ENCODE results near the gene TYSND1. TPM values are rescaled to one million over a fixed set of nuclear protein-coding genes. Genes with fewer than 3 reads are reported as not detected.
"Not testable (repeated sequence)": the region's sequence is repeated elsewhere in the genome, so short reads cannot be mapped to it uniquely, and the experiment has no call there.

TYSND1 gene
- total and polyA plus RNA-seq, 7 donors: 2.4 to 7.5 (median 4.1) TPM

DNA sequence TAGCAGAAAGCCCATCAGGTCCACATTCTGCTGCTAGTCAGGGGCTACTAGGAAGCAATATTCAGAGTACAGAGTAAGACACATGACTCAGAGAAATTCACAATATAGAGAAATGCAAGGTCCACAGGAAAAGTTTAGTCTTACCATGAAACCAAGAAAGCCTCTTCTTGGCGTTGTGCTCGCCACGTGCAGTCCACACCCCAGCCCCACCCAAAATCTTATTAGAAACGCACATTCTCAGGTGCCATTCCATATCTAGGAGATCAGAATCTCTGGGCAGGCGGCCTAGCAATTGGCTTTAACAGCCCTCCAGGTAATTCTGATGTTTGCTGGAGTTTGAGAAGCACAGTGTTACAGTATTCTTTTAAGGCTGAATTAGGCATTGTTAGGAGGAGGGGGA is 39.6 kb upstream of the TYSND1 start:
- no peak overlapping the region for H3K4me3 ChIP-seq
- TF ChIP-seq, protein P1, sequence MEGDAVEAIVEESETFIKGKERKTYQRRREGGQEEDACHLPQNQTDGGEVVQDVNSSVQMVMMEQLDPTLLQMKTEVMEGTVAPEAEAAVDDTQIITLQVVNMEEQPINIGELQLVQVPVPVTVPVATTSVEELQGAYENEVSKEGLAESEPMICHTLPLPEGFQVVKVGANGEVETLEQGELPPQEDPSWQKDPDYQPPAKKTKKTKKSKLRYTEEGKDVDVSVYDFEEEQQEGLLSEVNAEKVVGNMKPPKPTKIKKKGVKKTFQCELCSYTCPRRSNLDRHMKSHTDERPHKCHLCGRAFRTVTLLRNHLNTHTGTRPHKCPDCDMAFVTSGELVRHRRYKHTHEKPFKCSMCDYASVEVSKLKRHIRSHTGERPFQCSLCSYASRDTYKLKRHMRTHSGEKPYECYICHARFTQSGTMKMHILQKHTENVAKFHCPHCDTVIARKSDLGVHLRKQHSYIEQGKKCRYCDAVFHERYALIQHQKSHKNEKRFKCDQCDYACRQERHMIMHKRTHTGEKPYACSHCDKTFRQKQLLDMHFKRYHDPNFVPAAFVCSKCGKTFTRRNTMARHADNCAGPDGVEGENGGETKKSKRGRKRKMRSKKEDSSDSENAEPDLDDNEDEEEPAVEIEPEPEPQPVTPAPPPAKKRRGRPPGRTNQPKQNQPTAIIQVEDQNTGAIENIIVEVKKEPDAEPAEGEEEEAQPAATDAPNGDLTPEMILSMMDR (IDR thresholded peaks at IDR 0.05): no peak
- no peaks in the 10 kb centered on the region for H3K36me3 ChIP-seq (ENCODE audit: insufficient read depth in 1 of 2, low read depth in 1 of 2)
- intact Hi-C loops (cut with DNase I): no loop called here
- H3K27ac ChIP-seq: no peak overlapping the region
- DNase-seq (no peak), ATAC-seq (no peak)
- H3K4me1 ChIP-seq: no peaks in the 10 kb centered on the region
- no peaks in the 10 kb centered on the region for H3K27me3 ChIP-seq (ENCODE audit: insufficient read depth in 3 of 3, low read length in 2 of 3)
- no peaks in the 10 kb centered on the region for H3K9me3 ChIP-seq
- WGBS, 3 donors: 69 to 81% (median 75%) methylated on average over 5 of the region's 5 CpGs

- H3K27me3 ChIP-seq (ENCODE audit: insufficient read depth in 3 of 3, low read length in 2 of 3): no peaks in the 10 kb centered on the region
- TF ChIP-seq, protein P1 (IDR thresholded peaks at IDR 0.05): no peak
- H3K9me3 ChIP-seq: no peaks in the 10 kb centered on the region
- no peaks in the 10 kb centered on the region for H3K4me1 ChIP-seq
- intact Hi-C loops (cut with DNase I): no loop called here
- no peak for ATAC-seq
- H3K36me3 ChIP-seq (ENCODE audit: insufficient read depth in 1 of 2, low read depth in 1 of 2): no peaks in the 10 kb centered on the region
- DNase-seq: no peak
- no peak overlapping the region for H3K4me3 ChIP-seq
- 73 to 79% (median 76%) methylated on average over 2 of the region's 2 CpGs for WGBS, 3 donors
- no peak overlapping the region for H3K27ac ChIP-seq
These were observed 36.8 kb upstream of the TYSND1 start for GRCh38 chr10:70183304-70183703.

- H3K9me3 ChIP-seq; H3K27me3 ChIP-seq (ENCODE audit: insufficient read depth in 3 of 3, low read length in 2 of 3); H3K27ac ChIP-seq; ATAC-seq; DNase-seq; H3K36me3 ChIP-seq (ENCODE audit: insufficient read depth in 1 of 2, low read depth in 1 of 2); intact Hi-C loops (cut with DNase I); H3K4me1 ChIP-seq; H3K4me3 ChIP-seq: not testable (repeated sequence)
- 89 to 94% (median 92%) methylated on average over 8 of the region's 8 CpGs for WGBS, 3 donors
These were observed 32.7 kb upstream of the TYSND1 start for GRCh38 chr10:70179209-70179608.

- no peak overlapping the region for H3K27ac ChIP-seq
- ATAC-seq (no peak), DNase-seq (no peak)
- no peaks in the 10 kb centered on the region for H3K9me3 ChIP-seq
- H3K4me1 ChIP-seq: no peaks in the 10 kb centered on the region
- TF ChIP-seq, protein P1 (IDR thresholded peaks at IDR 0.05): no peak
- no peaks in the 10 kb centered on the region for H3K36me3 ChIP-seq (ENCODE audit: insufficient read depth in 1 of 2, low read depth in 1 of 2)
- H3K4me3 ChIP-seq: no peak overlapping the region
- intact Hi-C loops (cut with DNase I): no loop called here
- WGBS, 3 donors: 80 to 85% (median 83%) methylated on average over 4 of the region's 4 CpGs
- no peaks in the 10 kb centered on the region for H3K27me3 ChIP-seq (ENCODE audit: insufficient read depth in 3 of 3, low read length in 2 of 3)
These were observed 31.7 kb upstream of the TYSND1 start for GRCh38 chr10:70178139-70178725.

- H3K4me3 ChIP-seq: no peak overlapping the region
- H3K4me1 ChIP-seq: no peaks in the 10 kb centered on the region
- H3K27ac ChIP-seq: no peak overlapping the region
- 75 to 80% (median 78%) methylated on average over 6 of the region's 6 CpGs for WGBS, 3 donors
- H3K9me3 ChIP-seq: no peaks in the 10 kb centered on the region
- intact Hi-C loops (cut with DNase I): no loop called here
- H3K36me3 ChIP-seq (ENCODE audit: insufficient read depth in 1 of 2, low read depth in 1 of 2): no peaks in the 10 kb centered on the region
- ATAC-seq (no peak), DNase-seq (no peak)
- TF ChIP-seq, protein P1 (IDR thresholded peaks at IDR 0.05): no peak
- no peaks in the 10 kb centered on the region for H3K27me3 ChIP-seq (ENCODE audit: insufficient read depth in 3 of 3, low read length in 2 of 3)
These were observed 29.9 kb upstream of the TYSND1 start for GRCh38 chr10:70176441-70176840.
